A172 (cell line): Measurements from ENCODE around the gene POLD1. TPM values are rescaled to one million over a fixed set of nuclear protein-coding genes. Genes with fewer than 3 reads are reported as not detected.
"Not testable (repeated sequence)": the region's sequence is repeated elsewhere in the genome, so short reads cannot be mapped to it uniquely, and the experiment has no call there.

Source experiments
- DNase-seq: peaks from one replicate; pipeline ENCODE4 v3.0.0-alpha.2; 2015; ENCODE audit warnings: low spot score
- total RNA-seq: library from RNA; depleted of rRNA; stranded (reverse); fragments of >200 nt; shearing (Covaris generic); gene quantifications from 2 replicates; pipeline ENCODE4 v1.2.3, GENCODE V29; 2014

The POLD1 gene
- total RNA-seq, 1 experiment from 2014 or later = 79.9 TPM

DNA sequence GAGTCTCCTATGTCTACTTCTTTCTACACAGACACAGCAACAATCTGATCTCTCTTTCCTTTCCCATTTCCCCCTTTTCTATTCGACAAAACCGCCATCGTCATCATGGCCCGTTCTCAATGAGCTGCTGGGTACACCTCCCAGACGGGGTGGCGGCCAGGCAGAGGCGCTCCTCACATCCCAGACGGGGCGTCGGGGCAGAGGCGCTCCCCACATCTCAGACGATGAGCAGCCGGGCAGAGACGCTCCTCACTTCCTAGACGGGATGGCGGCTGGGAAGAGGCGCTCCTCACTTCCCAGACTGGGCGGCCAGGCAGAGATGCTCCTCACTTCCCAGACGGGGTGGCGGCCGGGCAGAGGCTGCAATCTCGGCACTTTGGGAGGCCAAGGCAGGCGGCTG lies 6.8 kb downstream of the POLD1 start:
- DNase-seq = not testable (repeated sequence)

DNA sequence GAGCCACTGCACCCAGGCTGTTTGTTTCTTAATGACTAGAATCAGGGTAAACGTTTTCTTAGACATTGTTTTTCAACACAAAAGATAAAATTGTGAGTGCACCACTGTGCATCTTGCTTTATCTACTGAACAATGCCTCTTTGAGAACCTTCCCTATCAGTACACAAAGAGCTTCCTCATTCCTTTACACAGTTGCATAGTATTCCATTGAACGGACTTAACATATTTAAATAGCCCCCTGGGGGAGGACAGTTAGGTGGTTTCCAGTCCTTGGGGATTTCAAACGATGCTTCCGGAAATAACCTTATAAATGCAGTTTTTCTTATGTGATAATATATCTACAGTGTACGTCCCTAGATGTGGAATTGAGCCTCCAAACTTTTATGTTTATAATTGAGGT lies 8.6 kb downstream of the POLD1 start:
- no peak for DNase-seq

DNA sequence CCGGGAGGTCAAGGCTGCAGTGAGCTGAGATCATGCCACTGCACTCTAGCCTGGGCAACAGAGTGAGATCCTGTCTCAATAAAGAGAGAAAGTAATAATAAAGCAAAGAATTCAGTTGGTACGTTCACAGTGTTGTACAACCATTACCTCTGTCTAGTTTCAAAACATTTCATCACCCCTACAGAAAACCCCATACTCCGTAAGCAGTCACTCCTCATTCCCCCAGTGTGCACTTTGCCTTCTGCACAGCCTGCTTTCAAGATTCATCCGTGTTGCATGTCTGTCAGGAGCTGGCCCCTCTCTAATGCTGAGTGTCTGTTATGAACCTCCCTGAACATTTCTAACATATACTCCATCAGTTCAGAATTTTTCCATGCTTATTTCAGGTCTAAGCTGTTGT lies 9.4 kb downstream of the POLD1 start:
- no peak for DNase-seq

DNA sequence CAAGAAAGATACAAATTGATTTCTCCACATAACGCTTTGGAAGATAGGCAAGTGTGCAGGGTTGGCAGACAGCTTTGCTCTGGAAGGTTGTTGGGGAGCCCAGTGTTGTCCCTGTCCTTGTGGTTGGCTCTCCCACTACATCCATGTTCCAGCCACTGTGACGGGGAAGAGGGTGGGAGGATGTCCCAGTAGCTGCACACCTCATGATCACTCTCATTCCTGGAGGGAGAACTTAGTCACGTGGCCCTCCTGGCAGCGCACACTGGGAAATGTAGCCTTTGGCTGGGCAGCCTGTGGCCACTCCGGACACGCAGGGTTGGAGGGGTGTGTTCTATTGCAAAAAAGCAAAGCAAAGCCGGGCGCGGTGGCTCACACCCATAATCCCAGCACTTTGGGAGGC lies 9.9 kb downstream of the POLD1 start:
- no peak for DNase-seq

DNA sequence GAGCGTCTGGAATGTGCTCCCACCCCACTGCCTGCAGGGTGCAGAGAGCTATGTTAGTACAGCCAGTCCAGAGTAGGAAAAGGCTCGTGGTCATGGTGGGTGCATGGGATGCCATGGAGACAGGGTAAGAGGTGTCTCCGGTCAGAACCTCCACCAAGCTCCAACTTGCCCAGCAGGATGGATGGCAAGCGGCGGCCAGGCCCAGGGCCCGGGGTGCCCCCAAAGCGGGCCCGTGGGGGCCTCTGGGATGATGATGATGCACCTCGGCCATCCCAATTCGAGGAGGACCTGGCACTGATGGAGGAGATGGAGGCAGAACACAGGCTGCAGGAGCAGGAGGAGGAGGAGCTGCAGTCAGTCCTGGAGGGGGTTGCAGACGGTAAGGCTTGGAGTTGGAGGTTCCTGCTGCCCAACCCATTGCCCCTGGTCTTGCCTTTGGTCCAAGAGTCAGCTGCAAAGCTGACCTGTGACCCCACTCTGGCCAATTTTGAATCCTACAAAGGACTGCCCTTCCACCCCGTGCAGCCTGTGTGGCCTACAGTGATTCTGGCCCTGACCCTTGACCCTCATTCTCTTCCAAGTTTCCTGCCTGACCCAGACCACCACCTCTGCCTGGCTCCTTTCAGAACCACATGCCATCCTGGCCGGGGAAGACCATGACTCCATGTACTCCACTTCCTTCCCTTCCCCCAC lies 14.7 kb downstream of the POLD1 start:
- no peak for DNase-seq

DNA sequence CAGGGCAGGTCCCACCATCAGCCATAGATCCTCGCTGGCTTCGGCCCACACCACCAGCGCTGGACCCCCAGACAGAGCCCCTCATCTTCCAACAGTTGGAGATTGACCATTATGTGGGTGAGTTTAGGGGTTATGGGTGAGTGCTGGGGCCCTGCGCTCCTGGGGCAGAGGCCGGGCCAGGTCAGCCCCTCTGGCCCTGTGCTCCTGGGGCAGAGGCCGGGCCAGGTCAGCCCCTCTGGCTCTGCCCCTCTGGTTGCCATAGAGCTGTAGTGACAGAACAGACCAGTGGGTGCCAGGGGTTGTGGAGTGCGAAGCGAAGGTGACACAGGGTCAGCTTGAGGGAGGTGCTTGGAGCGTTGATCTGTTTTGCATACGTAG lies 15.2 kb downstream of the POLD1 start:
- DNase-seq = no peak

DNA sequence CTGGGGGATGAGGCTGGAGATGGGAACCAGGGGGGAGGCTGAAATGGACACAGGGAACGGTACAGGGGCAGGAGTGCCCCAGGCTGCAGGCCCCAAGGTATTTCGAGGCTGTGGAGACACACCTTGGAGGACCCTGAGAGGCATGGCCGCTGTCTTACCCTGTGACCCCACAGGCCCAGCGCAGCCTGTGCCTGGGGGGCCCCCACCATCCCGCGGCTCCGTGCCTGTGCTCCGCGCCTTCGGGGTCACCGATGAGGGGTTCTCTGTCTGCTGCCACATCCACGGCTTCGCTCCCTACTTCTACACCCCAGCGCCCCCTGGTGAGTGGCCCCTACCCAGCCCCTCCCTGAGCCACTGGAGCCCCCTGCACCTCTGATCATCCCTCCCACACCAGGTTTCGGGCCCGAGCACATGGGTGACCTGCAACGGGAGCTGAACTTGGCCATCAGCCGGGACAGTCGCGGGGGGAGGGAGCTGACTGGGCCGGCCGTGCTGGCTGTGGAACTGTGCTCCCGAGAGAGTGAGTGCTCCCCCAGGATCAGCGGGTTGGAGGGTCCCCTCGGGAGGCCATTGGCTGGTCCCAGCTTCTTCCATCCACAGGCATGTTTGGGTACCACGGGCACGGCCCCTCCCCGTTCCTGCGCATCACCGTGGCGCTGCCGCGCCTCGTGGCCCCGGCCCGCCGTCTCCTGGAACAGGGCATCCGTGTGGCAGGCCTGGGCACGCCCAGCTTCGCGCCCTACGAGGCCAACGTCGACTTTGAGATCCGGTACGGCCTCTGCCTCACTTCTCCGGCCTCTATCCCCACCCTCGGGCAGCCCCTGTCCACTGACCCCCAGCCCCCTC lies 17.7 kb downstream of the POLD1 start:
- DNase-seq = no peak

DNA sequence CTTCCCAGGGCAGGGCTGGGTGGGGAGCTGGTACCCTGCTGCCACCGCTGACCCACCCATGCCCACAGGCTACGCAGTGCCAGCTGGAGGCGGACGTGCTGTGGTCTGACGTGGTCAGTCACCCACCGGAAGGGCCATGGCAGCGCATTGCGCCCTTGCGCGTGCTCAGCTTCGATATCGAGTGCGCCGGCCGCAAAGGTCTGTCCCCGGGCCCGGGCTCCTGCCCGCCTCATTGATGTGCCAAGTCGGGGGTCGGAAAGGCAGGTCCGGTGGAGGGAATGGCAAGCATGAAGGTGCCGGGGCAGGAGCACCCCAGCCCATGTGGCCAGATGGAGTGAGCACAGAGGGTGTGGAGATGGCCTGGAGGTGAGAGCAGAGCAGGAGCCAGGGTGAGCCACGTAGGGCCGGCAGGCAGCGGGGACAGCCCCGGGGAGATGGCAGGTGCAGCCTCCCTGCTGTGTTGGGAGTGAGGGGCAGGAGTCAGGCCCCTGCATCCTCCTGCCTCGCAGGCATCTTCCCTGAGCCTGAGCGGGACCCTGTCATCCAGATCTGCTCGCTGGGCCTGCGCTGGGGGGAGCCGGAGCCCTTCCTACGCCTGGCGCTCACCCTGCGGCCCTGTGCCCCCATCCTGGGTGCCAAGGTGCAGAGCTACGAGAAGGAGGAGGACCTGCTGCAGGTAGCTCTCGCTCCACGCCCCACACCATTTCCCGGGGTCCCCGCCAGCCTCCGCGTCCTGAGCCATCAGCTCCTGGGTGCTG lies 18.6 kb downstream of the POLD1 start:
- DNase-seq = no peak

DNA sequence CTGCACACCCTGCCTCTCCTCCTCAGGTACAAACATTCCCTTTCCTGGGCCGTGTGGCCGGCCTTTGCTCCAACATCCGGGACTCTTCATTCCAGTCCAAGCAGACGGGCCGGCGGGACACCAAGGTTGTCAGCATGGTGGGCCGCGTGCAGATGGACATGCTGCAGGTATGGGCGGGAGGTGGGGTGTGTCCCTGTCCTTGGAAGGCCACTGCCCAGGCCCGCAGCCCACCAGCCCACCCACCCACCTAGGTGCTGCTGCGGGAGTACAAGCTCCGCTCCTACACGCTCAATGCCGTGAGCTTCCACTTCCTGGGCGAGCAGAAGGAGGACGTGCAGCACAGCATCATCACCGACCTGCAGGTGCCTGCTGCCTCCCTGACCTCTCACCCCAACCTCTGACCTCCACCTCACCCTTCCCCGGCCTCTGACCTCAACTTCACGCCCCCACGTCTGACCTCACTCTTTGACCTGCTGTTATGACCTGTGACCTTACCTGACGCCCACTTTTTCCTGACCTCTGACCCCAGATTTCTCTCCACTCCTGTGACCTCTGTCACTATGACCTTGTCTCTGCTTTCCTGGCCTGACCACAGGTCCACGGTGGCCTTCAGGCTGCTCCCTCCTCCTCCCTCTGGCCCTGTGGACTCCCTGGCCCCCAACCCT lies 22.1 kb downstream of the POLD1 start:
- DNase-seq = no peak

DNA sequence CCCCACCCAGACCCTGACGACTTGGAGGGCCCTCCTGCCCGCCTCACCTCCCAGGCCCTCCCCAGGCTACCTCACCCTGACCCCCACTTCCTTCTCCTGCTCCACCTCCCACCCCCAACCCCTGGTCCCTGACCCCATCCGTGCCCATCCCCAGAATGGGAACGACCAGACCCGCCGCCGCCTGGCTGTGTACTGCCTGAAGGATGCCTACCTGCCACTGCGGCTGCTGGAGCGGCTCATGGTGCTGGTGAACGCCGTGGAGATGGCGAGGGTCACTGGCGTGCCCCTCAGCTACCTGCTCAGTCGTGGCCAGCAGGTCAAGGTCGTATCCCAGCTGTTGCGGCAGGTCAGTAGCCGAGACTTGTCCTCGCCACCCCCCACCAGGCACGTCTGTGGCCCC lies 22.7 kb downstream of the POLD1 start:
- no peak for DNase-seq

DNA sequence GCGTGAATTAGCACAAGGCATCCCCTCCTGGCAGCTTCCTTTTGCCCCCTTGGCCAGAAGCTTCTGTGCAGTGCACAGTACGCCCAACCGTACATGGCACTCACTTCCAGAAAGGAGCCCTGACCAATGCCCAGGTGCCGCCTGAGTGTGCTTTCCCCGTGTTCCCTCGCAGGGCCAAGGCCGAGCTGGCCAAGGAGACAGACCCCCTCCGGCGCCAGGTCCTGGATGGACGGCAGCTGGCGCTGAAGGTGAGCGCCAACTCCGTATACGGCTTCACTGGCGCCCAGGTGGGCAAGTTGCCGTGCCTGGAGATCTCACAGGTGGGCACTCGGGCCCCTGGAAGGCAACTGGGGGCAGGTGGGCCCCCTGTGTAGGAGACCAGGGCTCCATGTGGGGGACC lies 25.2 kb downstream of the POLD1 start:
- no peak for DNase-seq

DNA sequence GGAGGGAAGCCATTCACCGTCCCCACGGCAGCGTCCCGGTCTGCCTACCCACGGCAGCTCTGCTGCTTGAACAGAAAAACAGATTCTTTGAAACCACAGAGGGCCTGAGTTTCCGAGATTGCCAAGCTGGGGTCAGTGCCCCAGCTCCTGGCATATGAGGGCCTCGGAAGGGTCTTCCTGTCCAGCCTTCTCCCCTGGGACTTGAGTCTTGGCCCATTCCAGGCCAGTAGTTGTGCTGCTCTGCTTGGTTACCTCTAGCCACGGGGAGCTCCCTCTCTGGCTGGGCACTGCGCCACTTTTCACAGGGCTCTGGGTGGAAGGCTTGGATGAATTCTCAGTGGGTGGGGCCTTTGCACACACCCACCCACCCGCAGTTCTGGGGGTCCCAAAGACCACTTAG lies 26.0 kb downstream of the POLD1 start:
- no peak for DNase-seq

DNA sequence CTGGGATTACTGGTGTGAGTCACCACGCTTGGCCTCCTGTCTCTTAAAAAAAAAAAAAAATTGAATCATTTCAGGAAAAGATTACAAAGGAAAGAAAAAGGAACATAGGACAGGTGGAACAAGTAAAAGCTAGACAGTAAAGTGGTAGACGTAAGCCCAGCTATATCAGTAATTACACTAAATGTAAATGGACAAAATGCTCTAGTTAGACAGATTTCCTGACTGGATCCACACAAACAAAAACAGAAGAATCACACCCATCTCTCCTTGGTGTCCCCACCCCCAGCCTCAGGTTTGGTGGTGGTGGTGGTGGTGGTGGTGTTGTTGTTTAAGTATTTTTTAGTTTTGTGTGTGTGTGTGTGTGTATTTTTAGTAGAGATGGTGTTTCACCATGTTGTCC lies 28.3 kb downstream of the POLD1 start:
- DNase-seq = no peak

DNA sequence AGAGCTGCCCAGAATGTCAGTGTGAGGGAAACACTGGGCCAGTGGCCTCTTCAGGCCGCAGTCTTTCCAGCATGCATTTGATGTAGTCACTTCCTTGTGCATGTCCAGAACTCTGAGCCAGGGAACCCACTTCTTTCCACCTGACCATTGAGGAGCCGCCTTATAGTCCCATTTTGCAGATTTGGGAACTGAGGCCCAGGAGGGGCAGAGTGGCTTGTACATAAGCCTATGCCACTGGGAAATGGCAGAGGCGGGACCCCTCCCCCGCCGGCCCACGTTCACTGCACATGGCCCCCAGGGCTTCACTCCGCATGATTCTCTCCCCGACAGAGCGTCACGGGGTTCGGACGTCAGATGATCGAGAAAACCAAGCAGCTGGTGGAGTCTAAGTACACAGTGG lies 28.9 kb downstream of the POLD1 start:
- no peak for DNase-seq

DNA sequence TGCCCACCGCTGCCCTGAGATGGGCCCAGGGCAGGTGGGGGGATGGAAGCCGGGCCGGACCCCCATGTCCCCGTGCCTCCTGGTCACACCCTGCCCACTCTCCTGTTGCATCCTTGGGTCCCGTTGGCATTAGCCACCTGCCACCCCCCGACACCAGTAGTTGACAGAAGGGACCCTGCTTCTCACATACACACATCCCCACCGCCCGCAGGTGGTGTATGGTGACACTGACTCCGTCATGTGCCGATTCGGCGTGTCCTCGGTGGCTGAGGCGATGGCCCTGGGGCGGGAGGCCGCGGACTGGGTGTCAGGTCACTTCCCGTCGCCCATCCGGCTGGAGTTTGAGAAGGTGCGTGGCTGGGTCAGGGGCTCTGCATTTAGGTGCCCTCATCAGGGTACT lies 29.4 kb downstream of the POLD1 start:
- DNase-seq = no peak

DNA sequence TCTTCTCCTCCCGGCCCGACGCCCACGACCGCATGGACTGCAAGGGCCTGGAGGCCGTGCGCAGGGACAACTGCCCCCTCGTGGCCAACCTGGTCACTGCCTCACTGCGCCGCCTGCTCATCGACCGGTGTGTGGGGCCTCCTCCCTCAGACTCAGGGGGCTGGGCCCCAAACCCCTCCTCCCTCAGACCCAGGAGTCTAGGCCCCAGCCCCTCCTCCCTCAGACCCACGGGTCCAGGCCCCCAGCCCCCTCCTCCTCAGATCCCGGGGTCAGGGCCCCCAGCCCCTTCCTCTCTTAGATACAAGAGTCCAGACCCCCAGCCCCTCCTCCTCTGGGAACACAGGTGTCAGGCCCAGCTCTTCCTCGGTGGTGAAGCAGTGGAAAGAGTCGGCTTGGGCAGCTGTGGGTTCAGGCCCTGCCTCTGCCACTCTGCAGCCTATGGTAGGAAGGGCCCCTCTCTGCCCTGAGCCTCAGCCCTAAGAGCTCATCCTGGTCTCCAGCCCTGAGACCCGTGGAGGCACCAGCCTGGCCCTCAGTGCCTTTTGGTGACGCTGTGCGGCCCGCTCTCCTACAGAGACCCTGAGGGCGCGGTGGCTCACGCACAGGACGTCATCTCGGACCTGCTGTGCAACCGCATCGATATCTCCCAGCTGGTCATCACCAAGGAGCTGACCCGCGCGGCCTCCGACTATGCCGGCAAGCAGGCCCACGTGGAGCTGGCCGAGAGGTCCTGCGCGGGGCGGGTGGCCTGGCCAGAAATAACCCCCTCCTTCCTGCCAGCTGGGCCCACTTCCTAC lies 30.9 kb downstream of the POLD1 start:
- DNase-seq = peak; percentile 22

DNA sequence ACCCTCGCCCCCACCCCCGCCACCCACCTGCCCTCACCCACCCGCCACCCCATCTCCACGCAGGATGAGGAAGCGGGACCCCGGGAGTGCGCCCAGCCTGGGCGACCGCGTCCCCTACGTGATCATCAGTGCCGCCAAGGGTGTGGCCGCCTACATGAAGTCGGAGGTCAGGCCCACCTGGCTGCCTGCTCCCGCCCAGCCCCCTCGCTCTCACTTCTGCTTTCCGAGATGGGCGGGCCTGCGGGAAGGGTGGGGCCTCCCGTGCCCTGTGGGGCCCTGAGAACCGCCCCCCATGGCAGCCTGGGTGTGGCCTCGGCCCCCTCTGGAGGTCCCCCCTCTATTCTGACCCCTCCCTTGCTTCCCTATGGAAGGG lies 31.5 kb downstream of the POLD1 start:
- DNase-seq = no peak

DNA sequence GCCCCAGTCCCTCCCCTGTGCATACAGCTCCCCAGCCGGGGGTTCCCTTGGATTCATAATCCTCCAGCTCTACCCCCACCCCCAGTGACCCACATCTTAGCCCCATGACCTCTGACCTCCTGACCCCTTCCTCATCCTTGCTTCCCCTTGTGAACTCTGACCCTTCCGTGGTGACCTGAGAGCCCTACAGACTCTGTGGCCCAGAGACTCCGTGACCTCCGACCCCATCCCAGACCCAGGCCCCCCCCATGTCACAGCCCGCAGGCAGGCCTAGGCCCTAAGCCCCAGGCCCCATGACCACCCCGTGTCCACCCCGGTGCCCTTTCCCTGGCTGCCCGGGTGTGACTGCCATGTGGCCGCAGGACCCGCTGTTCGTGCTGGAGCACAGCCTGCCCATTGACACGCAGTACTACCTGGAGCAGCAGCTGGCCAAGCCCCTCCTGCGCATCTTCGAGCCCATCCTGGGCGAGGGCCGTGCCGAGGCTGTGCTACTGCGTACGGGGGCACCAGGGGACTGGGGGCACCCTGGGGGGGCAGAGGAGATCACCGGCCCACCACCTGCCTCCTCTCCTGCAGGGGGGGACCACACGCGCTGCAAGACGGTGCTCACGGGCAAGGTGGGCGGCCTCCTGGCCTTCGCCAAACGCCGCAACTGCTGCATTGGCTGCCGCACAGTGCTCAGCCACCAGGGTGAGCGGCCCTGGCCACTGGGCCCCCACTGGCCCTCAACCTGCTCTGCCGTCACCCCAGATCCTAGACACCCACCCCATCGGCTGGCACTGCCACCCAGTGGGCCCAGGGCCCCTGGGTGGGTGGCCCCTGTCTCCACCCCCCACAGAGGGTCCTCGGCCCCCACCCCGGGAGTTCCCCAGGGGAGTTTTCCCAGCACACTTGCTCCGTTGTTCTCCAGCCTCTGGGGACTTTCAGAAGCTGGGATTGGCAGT lies 32.2 kb downstream of the POLD1 start:
- no peak for DNase-seq

DNA sequence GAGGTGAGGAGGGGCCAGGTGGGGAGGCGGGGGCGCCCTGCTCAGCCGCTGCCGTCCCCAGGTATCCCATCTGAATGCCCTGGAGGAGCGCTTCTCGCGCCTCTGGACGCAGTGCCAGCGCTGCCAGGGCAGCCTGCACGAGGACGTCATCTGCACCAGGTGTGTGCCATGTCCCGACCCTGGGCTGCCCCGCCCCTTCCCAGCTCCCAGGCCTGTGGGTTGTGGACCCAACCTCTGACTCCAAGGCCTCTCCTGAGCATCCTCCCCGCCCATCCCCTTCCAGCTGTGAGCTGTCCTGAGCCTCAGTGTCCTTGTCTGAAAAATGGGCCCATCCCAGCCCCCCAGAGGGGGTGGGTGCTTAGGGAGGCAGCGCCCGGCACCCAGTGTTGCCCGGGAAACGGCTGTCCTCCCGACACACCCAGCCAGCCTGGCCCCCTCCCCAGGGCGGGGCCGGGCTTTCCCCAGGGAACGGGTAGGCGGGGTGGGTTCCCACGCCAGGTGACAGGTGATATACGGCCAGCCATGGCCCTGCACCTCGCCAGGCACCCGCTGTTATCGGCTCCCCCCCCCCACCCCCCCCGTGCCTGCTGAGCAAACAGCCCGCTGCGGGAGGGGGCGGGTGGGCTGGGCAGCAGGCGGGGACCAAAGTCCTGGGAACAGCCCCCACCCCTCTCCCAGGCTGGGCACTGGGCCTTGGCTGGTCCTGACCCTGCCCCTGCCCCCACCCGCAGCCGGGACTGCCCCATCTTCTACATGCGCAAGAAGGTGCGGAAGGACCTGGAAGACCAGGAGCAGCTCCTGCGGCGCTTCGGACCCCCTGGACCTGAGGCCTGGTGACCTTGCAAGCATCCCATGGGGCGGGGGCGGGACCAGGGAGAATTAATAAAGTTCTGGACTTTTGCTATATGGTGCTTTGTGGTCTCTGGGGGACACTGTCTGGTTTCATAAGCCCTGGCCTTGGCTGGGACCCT lies 33.2 kb downstream of the POLD1 start:
- no peak for DNase-seq
